ENCODE measurements around the gene NCOA7. TPM values are rescaled to one million over a fixed set of nuclear protein-coding genes. Genes with fewer than 3 reads are reported as not detected.

Gene NCOA7
- total RNA-seq, 1 experiment from 2014 or later: 9.4 TPM

GRCh38 chr6:125792680-125793079 lies 1.9 kb downstream of the NCOA7 start:
- no peak overlapping the region for H3K9ac ChIP-seq (ENCODE audit: extremely low read depth, insufficient read length, low read length)

More at GRCh38 chr6:125792680-125793079, 1.9 kb downstream of the NCOA7 start:
- H4K8ac ChIP-seq (replicated peaks; ENCODE audit: insufficient read length, low read depth, low read length): no peak overlapping the region
- peaks cover 20 to 28% of the 10 kb centered on the region in 2 experiments for H3K4me1 Mint-ChIP-seq
- H3K4me2 ChIP-seq (ENCODE audit: insufficient read depth, insufficient read length, low read length): no peak overlapping the region
- no peaks in the 10 kb centered on the region for H3K4me1 ChIP-seq (ENCODE audit: insufficient read depth, low read length)
- H4K20me1 ChIP-seq (ENCODE audit: control insufficient read depth, insufficient read depth, insufficient read length): no peaks in the 10 kb centered on the region
- no peak overlapping the region for H2BK5ac ChIP-seq (ENCODE audit: insufficient read length, low read length)
- H3K4me3 Mint-ChIP-seq: 0 out of 5 replicates have a peak overlapping the region, but pooled peaks of 1 of the 2 experiments have one; percentile 17
- H2AFZ ChIP-seq (ENCODE audit: low read length): no peak overlapping the region
- no peak overlapping the region for H2BK20ac ChIP-seq (ENCODE audit: low read depth, low read length, poor library complexity, severe bottlenecking)
- no peaks in the 10 kb centered on the region for H3K9me3 ChIP-seq (ENCODE audit: control insufficient read depth, low read depth, low read length)
- H3K36me3 Mint-ChIP-seq (ENCODE audit: insufficient read depth in 1 of 3, low read depth in 3 of 3): no peaks in the 10 kb centered on the region; a peak in 1 of 7 replicates
- TF ChIP-seq, protein P1, sequence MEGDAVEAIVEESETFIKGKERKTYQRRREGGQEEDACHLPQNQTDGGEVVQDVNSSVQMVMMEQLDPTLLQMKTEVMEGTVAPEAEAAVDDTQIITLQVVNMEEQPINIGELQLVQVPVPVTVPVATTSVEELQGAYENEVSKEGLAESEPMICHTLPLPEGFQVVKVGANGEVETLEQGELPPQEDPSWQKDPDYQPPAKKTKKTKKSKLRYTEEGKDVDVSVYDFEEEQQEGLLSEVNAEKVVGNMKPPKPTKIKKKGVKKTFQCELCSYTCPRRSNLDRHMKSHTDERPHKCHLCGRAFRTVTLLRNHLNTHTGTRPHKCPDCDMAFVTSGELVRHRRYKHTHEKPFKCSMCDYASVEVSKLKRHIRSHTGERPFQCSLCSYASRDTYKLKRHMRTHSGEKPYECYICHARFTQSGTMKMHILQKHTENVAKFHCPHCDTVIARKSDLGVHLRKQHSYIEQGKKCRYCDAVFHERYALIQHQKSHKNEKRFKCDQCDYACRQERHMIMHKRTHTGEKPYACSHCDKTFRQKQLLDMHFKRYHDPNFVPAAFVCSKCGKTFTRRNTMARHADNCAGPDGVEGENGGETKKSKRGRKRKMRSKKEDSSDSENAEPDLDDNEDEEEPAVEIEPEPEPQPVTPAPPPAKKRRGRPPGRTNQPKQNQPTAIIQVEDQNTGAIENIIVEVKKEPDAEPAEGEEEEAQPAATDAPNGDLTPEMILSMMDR (conservative IDR thresholded peaks at IDR 0.05): no peak
- no peak overlapping the region for H3K27ac Mint-ChIP-seq
- H3K79me1 ChIP-seq (ENCODE audit: insufficient read depth, low read depth, low read length, poor library complexity, severe bottlenecking): no peaks in the 10 kb centered on the region
- H2BK120ac ChIP-seq (ENCODE audit: low read depth, low read length, poor library complexity, severe bottlenecking): no peak overlapping the region
- H2BK15ac ChIP-seq (ENCODE audit: low read depth, low read length): no peak overlapping the region
- no peak overlapping the region for H3K4ac ChIP-seq (ENCODE audit: low read depth, low read length)
- no peaks in the 10 kb centered on the region for H3K9me3 Mint-ChIP-seq
- H4K5ac ChIP-seq (ENCODE audit: insufficient read length, low read depth, low read length): no peak overlapping the region
- H3K23ac ChIP-seq (ENCODE audit: insufficient read length, low read depth, low read length): no peak overlapping the region
- no peak overlapping the region for H3K27ac ChIP-seq (ENCODE audit: insufficient read length, low read depth, low read length)
- H3K14ac ChIP-seq (ENCODE audit: insufficient read depth, low read length): no peak overlapping the region
- no peak overlapping the region for H3T11ph ChIP-seq (ENCODE audit: low read length)
- no peaks in the 10 kb centered on the region for H3K27me3 ChIP-seq (ENCODE audit: insufficient read depth, low read length)
- no peak overlapping the region for H2AK5ac ChIP-seq (ENCODE audit: insufficient read length, low read length)
- peaks cover 4% of the 10 kb centered on the region for H3K23me2 ChIP-seq (ENCODE audit: insufficient read length, low read depth, low read length, poor library complexity, severe bottlenecking)
- no peak overlapping the region for H3K56ac ChIP-seq (ENCODE audit: insufficient read length, low read depth, low read length)
- H3K79me2 ChIP-seq (ENCODE audit: insufficient read depth, low read length): no peaks in the 10 kb centered on the region
- no peak overlapping the region for H3K18ac ChIP-seq (ENCODE audit: insufficient read length, low read depth, low read length)
- no peak for DNase-seq
- H4K91ac ChIP-seq (ENCODE audit: insufficient read length, low read depth, low read length): no peak overlapping the region
- H2BK12ac ChIP-seq (ENCODE audit: insufficient read length, low read depth, low read length): no peak overlapping the region
- H3K27me3 Mint-ChIP-seq (ENCODE audit: low read depth): peaks cover 4% of the 10 kb centered on the region; the same call in 1 of the 2 replicates
